T-helper 1 cell treated with Interleukin-12 subunit alpha and Interleukin-12 subunit beta and Interleukin-4 antibody, amounts not matched to agents 30 ng/mL and 1 ng/mL, for 36 hours (primary cell): ENCODE measurements around the gene IFT81. TPM values are rescaled to one million over a fixed set of nuclear protein-coding genes. Genes with fewer than 3 reads are reported as not detected.
"Not testable (repeated sequence)": the region's sequence is repeated elsewhere in the genome, so short reads cannot be mapped to it uniquely, and the experiment has no call there.

ENCODE experiments used
- intact Hi-C: fragments of 100-400 bp; cut with micrococcal nuclease; formaldehyde crosslinking; loops from one replicate; pipeline ENCODE4 v1.15.1; 2024
- total RNA-seq: library from RNA; stranded (reverse); gene quantifications from 2 replicates; pipeline ENCODE4 v1.2.3, GENCODE V29; 2022

Gene IFT81
- total RNA-seq, 1 donor from 2014 or later: 1.2 TPM

DNA sequence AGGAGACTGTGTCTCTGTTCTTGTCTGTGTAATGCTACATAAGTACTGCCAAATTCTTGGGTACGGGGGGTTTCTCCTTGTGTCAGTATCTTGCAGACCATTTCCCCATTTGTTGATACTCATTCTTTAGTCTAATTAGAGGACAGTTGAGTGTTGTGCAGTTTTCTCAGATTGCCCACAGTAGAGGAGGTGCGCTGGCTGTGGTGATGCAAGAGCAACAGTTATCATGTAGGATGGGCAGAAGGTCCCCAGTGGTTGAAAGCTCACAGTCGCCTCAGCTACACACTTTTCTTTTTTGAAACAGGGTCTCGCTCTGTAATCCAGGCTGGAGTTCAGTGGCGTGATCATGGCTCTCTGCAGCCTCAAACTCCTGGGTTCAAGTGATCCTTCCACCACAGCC is 119.1 kb downstream of the IFT81 start:
- intact Hi-C loops: no loop called here

DNA sequence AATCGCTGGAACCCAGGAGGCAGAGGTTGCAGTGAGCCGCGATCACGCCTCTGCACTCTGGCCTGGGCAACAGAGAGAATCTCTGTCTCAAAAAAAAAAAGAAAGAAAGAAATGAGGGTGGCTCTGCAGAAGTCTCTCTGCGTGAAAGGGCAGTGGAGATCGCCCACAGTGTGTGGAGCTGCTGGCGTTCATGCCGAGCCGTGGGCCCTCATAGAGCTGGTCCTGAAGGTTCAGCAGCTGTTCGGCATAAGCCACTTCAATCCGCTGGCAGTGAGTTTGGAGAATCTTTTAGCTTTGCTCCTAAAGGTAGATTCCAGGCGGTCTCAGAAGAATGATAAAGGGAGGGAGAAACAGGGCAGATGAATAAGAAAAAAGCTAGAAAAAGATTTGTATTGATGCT is 120.2 kb downstream of the IFT81 start:
- intact Hi-C loops: no loop called here

DNA sequence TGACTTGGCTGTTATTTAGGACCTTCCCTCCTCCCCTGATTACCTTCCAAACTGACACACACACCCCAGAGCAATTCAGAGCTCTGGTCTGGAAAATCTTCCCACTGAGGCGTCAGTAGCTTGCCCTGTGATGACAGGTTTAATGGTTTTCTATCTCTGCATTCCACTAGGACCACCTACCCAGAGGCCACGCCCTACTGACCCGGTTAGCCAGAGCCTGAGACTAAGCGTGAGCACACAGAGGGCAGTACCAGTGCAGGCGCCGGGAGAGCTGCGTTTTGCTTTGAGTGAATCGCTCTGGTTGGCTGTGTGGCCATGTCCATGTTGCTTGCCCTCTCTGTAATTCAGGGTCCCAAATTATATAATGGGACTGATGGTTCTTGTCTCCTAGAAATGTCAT is 120.7 kb downstream of the IFT81 start:
- intact Hi-C loops: loop anchor here (1.0 kb wide), 3 partner anchors 145 to 197 kb away; partner anchors contain the start of gene C12orf76

DNA sequence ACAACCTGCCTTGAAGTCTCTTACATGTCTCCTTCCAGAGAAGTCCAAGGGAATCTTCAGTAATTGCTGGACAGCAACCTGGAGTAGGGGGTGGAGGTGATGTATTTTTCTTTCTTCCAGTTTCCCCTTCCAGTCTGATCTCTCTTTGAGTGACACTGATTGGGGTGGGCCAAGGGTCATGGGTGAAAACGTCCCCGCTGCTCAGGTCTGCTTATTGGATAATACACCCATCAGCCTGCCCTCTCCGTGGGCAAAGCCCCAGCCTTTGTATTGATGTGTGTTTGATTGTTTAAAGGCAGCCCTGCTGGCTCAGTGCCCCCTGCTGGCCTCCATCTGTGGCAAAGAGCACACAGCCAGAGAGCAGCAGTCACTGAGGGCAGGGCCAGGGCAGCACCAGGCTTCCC is 121.2 kb downstream of the IFT81 start:
- intact Hi-C loops: loop anchor here (1.0 kb wide), 3 partner anchors 145 to 197 kb away; partner anchors contain the start of gene C12orf76

DNA sequence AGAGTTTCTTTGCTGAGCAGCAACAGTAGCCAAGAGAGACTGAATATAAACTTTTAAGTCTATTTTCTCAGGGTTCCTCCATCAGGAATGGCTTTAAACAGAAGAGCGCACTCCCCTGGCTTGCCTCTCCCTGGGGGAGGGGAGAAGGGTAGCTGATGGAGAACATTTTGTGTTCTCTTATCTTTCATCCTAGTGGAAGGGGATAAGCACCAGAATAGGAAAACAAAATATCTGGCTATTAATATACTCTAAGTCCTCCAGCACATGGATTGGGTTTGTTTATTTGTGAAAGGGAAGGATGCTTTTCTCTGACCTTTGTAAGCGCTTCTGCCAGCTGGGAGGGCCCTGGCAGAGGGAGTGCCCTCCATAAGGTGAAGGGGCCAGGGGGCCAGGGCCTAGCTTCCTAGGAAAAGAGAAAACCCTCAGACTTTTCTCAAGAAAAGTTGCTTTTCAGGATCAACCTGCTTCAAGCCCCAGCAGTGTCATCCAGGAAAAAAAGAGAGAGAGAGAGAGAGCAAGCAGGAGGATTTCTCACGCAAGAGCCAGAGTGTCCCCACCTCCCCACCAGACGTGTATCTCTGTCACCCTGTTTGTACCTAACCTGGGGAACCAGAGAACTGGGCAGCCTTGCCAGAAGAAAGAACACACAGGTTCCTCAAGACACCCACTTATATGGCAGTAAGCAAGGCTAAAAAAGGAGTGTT is 122.6 kb downstream of the IFT81 start:
- intact Hi-C loops: no loop called here

DNA sequence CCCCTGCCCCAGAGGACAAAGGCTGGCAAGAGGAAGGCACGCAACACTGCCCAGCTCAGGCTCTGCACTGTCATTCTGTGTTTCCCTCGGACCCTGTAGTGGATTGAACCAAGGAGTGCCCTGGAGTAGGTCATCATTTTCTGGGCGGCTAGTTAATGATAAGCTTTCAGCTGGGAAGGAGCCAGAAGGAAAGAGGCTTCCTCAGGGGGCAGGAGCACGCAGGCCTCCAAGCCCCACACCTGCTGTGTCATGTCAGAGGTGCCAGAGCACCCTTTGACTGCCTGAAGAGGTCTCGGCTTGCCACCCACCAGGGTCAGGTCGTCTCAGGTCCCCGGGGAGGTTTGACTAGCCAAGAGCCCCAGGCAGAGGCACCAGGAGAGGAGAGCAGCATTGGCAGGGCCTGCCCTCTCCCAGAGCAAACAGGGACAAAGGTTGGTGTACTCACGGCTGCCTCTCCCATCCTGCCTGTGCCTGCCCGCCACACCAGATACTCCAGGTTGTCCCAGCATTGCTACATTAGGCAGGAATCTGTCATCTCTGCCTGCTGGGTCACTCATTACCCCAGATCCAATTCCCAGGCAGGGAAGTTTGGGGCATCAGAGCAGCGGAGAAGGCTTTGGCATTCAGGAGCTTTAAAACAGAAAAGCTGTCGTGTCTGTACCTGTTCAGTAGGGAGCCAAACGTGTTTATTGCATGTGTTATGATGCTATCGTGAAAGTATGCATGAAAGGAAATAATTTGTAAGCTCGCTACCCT is 123.4 kb downstream of the IFT81 start:
- intact Hi-C loops: no loop called here

DNA sequence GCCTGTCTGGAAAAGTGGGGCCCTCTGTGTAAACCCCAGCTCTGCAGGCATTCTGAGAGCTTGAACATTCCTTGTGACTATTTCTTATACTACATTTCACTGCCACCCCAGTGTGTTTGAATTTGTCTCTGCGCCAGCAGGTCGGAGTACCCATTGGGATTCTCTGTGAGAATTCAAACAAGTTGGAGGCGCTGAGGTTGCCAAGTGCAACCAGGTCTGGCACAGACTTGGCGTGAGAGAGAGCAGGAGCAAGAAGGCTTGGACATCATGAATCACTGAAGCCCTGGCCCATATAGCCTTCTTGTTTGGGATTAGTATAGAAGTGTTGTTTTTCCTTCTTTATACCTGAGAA is 123.9 kb downstream of the IFT81 start:
- intact Hi-C loops: no loop called here

DNA sequence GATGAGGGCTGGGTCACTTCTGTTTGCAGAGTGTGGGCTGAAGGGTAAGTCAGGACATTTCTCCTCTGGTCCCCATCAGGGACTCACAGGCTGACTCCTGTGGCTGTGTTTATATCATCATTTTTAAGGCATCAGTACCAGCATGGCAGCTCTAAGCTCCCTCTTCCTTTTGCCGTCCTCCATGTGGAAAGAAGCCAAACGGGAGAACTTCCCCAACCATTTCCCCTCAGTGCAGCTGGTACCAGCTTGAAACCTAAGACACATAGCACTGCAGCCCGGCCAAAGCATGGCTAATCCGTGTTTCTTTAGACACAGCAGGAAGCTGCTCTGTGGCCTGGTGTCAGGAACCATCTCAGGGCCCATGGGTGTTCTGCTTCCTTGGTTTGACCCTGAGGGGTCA is 124.9 kb downstream of the IFT81 start:
- intact Hi-C loops: no loop called here

DNA sequence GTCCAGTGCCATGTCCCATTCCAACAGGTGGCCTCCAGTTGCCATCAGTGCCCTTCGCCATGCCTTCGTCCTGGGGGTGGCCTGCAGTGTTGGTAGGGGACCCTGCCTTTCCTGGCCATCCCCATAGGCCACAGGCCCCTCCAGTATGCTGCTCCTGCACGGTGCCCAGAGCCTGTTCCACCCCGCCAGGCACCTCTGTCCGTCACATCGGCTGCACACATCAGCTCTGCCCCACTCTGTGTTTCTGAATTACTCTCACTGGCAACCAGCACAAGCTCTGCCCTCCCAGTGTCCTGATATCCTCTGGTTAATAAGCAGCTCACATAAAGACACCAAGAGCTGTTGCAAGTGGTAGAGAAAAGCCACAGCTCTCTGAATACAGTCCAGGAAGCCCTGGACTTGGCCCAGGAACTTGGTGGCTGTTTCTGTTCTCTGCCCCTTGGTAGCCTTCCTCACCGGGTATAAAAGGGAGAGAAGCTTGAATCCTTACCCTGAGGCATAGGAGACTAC is 125.6 kb downstream of the IFT81 start:
- intact Hi-C loops: no loop called here

DNA sequence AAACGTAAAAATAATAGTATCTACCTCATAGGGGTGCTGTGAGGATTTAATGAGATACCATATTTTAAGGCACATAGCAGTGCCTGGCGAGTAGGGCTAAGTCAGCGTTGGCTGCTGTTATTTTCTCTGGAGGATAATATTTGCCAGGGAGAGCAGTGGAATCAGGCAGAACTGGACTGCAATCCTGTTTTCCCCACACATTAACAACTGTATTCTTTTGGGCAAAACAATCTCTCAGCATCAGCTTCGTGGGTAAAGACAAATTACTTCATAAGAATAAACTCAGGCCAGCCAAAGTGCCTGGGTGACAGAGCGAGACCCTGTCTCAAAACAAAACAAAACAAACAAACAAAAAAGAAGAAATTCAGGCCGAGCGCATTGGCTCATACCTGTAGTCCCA is 127.2 kb downstream of the IFT81 start:
- intact Hi-C loops: no loop called here

DNA sequence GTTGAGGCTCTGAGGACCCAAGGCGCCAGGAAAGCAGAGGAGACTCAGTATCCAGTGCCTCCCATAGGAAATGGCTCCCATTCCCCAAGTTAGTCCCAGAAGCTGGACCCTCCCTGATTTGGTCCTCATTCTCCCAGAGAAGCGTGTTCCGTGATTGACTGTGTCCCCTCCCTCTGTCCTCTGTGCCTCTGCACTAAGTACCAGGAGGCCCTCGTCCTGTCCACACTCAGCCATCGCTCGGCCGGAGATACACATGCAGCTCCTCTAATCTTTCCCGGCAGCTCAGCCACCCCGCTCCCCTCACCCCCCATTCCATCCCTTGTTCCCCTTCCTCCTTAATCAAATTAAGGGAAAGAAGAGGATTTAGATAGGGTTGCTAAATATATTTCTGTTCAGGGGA is 128.6 kb downstream of the IFT81 start:
- intact Hi-C loops: no loop called here

DNA sequence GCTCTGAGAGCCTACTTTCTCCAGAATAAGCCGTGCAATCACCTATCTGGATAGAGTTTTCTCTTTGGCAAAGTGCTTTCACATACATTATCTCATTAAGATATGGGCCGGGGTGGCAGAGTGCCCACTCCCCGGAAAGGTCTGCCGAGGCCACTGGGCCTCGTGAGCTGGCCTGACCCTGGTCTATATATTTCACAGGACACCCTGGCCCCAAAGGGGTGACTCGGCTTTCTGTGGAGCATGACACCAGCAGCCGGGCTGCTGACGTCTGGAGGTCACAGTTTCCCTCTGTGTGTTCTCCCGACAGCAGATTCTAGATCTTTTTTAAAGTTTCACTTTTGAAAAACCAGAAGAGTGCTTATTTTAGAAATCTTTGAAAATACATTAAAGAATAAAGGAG is 129.0 kb downstream of the IFT81 start:
- intact Hi-C loops: no loop called here

DNA sequence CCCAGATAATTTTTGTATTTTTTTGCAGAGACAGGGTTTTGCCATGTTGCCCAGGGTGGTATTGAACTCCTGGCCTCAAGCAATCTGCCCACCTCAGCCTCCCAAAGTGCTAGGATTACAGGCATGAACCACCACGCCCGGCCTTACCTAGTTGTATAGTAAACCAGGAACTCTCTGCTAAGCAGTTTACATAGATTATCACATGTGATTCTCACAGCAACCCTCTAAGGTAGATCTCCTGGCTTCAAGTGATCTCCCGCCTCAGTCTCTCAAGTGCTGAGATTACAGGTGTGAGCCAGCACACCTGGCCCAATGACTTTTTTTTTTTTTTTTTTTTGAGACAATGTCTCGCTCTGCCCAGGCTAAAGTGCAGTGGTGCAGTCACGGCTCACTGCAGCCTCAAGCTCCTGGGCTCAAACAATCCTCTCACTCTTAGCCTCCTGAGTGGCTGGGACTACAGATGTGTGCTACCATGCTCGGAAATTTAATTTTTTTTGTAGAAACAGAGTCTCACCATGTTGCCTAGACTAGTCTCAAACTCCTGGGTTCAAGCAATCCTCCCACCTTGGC is 130.9 kb downstream of the IFT81 start:
- intact Hi-C loops: no loop called here

DNA sequence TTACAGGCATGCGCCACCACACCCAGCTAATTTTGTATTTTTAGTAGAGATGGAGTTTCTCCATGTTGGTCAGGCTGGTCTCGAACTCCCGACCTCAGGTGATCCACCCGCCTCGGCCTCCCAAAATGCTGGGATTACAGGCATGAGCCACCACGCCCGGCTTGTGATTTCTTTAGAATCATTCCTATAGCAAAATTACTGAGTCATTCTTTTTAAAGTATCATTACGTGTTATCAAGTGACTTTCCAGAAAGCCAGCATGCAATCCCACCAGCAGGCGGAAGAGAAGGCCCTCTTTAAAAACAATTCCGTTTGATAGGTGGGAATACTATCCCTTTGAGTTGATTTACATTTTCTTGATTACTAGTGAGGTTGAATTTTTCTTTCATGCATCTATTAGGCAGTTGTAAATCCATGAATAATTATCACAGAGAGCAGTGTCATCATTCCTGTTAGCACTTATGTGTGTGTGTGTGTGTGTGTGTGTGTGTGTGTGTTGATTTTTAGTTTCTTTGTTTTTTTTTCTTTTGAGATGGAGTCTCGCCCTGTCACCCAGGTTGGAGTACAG is 131.8 kb downstream of the IFT81 start:
- intact Hi-C loops: not testable (repeated sequence)

DNA sequence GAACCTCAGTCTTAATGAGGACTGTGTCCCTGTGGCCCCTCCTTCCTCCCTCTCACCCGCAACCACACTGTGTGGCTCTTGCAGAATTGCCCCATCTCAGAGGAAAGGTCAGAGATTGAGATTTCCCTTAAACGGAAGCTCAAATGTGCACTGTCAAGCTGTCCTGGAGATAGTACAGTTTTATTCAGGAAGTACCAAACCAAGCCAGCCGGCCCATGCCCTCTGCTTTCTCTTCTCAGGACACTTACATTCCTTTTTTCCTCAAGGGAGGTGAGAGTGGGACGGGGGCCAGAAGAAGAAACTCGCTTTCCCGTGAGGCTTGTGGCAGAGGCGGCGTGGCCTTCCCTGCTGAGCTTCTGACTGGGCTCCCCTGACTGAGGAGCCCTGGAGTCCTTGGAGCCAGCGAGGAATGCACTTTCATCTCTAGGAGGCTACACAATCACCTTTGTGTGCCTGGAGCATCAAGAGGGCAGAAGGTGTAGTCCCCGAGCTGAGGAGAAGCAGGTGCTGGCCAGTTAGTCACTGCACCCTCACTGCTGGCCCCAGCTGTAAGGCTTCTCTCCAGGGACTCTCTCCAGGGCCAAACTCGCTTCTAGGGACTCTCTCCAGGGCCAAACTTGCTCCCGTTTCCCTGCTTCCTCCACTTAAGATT is 132.7 kb downstream of the IFT81 start:
- intact Hi-C loops: no loop called here

DNA sequence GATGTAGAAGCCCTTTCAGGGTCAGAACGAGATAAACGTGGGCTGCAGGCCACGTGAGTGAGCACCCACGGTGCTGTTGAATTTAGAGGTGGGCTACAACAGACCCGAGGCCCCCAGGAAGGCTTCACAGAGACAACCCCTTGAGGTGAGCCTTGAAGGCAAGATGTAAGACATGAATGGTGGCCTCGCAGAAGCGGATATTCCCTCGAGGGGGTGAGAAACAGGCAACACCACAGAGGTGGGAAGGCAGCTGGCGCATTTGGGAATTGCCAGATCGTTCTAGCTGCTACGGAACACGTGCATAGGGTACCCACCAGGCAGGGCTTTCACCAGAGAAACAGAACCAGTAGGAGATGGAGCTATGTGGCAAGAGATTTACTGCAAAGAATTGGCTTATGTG is 134.3 kb downstream of the IFT81 start:
- intact Hi-C loops: no loop called here

DNA sequence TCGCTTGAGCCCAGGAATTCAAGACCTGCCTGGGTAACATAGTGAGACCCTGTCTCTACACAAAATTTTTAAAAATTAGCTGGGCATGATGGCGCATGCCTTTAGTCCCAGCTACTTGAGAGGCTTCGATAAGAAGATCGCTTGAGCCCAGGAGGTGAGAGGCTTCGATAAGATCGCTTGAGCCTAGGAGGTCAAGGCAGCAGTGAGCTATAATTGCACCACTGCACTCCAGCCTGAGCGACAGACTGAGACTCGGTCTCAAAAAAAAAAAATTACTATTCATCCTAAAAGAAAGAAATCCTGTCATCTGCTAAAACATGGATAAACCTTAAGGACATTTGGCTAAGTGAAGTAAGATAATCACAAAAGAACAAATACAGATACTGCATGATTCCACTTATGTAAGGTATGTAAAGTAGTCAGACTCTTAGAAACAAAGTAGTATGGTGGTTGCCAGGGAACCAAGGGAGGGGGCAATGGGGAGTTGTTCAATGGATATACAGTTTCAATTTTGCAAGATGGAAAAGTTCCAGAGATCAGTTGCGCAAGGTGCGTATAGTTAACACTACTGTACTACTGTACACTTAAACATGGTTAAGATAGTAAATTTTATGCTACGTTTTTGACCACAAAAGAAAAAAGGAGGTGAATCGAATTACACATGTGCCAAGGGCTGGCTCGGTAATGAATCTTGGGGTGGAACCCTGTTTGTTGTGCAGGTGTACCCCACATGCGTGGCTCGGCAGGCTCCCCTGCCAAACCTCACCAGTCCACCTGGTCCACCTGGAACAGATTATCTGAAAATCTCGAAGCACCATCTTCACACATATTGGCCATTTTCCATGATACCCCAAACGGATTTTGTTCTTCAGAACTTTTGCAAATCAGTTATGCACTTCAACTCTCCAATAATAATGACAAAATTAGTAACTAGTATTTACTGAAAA is 138.6 kb downstream of the IFT81 start:
- intact Hi-C loops: no loop called here

DNA sequence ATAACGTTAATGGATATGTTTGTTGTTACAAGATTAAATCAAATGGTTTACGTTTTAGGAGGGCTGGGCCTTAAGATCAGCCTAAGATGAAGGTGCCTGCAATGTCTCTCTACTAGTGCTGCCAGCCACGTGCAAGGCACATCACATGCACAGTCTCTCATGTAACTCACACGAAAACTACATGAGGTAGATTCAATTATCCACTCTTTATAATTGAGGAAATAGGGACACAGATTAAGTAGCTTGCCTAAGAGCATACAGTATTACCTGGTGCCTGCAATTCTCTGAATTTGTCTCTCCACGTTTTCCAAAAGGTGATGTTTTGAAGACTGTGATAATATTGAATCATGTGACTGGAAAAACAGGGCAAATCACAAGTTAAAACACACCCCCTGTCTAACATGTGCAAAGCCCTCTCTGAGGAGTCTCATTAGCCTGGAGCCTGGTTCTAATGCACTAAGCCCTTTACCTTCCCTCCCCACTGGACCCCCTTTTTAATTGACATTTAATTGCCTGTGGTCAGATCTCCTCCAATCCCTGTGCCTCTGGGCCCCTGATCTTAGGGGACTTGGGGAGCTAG is 142.3 kb downstream of the IFT81 start:
- intact Hi-C loops: no loop called here

DNA sequence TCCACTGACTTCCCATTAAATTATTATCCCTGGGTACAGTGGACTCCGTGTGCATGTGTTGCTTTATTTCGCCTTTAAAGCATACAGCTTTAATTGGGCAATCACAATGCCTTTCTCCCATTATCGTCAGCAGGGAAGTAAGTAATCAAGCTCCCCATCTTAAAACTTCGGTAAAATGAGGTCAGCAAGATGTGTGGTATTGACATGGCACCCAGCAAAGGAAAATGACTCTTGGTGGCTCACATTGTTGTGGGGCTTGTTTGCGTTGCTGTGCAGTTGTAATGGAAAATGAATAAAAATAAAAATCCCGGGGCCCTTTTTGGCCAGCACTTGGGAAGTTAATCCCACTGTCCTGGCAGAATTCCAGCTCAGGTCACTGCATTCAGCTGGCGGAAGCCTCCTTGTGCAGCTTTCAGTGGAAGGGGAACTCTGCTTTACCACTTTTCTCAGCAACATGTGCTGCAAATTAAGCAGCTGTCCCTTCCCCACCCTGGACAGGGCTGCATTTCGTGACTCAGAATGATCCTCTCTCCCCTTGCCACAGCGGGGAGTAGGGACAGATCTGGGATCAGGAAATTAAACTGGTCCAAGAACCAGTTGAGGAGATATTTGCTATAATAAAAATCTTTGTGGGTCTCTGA is 142.9 kb downstream of the IFT81 start:
- intact Hi-C loops: no loop called here
